NCI-H2107 (cell line): ENCODE data around the gene NUP93.

ENCODE experiments used
- DNase-seq: peaks from one replicate; lab custom pipeline; 2025; lab: John Stamatoyannopoulos, UW

NUP93 gene

DNA sequence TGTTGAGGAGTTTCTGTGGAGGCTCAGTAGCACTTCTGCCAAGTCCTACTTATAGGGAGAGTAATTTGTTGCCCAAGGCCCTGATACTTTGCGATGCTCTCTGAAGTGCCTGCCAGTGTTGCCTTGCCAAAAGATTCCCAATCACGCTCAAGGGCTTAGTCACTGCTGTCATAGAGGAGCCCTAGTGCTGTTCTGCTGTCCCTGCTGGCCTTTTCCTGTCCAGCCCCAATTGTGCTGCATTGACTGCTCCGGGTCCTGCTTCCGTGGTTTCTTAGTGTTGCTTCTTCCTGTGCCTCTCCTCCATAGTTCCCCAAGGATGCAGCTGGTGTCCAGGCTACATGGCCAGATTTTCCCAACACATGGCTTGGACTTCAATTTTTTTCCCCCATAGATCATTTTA is 13.9 kb downstream of the NUP93 start:
- no peak for DNase-seq

GRCh38 chr16:56744996-56745640 is 15.2 kb downstream of the NUP93 start:
- DNase-seq: no peak

DNA sequence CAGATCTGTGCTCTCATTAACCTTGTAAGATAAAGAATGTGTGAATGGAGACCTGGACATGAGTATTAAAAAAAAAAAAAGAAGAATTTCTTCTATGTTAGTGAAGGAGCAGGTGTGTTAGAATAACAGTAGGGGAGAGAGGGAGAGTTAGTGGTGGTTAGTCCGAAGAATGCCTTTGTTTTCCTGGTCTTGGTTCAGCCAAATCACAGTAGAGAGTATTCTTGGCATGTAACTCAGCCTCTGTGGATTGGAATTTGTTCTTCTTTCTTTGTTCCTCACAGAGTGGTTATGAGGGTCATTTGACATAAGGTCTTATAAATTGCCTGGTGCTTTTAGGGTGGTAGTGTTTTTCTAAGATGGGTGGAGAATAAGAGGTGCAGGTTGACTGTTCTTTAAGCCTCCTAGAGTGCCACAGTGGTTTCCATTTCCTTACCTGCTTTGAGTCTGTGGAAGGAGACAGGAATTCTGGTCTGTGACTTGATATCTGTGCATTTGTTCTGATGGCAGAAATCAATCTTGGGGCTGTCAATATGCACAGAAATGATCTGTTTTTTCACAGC is 17.6 kb downstream of the NUP93 start:
- no peak for DNase-seq

DNA sequence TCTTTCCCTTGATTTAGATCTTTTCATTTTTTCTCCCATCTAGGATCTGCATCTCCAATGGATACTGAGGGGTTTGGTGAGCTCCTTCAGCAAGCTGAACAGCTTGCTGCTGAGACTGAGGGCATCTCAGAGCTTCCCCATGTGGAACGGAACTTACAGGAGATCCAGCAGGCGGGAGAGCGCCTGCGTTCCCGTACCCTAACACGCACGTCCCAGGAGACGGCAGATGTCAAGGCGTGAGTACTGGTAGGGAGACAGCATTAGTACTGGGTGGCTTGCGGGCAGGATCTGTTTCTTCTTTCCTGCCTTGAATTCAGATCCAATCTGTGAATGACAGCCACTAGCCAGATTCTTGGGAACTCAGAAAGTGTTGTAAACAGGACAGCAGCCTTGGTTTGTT is 18.3 kb downstream of the NUP93 start:
- no peak for DNase-seq

DNA sequence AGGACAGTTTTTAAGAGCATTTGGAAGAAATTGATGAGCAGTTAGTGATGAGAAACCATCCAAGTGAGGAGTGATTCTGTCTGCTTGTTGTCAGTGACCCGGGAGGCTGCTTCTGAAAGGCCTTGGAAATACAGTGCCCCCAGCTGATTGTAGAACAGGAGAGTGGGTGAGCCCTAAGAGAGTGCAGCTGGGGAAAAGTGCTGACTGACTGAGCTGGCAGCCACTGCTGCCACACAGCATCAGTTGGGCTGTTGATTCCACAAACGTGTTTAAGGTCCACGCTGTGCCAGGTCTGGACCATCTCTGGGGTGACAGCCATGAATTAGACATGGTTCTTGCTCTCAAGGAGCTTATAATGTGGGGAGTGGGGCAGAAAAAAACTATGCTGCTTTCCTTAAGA is 18.9 kb downstream of the NUP93 start:
- DNase-seq: no peak

- DNase-seq: no peak
These were observed 20.0 kb downstream of the NUP93 start for GRCh38 chr16:56749672-56750491.

DNA sequence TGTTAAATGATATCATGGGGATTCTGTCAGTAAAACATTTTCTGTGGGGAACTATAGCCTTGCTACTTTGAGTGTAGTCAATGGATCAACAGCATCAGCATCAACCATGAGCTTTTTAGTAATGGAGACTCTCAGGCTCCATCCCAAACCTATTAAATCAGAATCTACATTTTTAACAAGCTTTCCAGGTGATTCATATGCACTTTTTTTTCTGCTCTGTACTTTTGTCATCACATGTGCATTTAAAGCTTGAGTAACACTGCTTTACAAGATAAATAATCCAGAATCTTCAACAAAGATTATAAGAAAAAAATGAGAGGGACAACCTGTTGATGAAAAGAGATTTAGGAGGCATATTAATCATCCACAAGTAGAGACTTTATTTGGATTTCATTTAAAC is 23.5 kb downstream of the NUP93 start:
- DNase-seq: no peak

- no peak for DNase-seq
These were observed 25.1 kb downstream of the NUP93 start for GRCh38 chr16:56755038-56755437.

- no peak for DNase-seq
These were observed 28.5 kb downstream of the NUP93 start for GRCh38 chr16:56758432-56758831.

- DNase-seq: no peak
These were observed 29.0 kb downstream of the NUP93 start for GRCh38 chr16:56758930-56759329.

DNA sequence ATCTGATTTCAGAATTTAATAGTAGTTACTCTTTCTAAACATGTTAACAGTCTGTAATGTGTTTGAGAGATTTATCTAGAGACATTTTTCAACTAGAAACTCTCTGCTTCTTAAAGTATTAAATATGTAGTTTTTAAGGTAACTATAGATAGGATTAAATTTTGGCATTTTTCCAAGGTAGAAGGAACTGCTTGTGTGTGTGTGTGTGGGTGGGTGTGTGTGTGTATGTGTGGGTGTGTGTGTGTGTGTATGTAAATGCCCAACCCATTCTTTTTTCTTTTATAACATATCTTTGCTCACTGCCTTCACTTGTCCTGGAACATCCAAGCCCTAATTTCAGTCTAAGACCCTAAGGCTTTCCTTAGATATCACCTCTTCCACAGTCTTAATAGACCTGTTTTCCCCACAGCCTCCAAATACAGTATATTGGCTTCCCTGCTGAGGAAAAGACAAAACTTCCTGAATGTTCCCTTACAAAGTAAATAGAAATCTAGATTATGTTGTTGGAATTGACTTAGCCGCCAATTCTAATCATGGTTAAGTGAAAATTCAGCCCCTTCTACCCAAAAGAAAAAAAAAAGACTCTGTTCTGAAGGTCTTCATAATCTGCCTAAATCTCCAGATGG is 33.5 kb downstream of the NUP93 start:
- no peak for DNase-seq

DNA sequence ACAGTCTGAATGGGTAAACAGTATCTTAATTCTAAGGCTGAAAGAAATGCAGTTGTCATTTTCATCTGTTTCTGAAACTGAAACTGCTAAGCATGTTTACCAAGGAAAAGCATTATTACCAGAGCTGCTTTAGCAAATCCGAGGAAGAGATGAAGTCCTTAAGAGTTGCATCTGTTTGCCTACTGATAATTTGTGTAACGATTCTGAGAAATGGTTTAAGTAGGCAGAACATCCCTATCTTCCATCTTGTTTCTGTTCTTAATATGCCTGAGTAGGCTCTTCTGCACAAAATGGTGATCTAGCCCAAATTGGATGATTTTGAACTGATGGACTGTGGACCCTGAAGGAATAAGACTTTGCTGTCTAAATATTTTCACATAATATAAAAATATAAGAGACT is 34.9 kb downstream of the NUP93 start:
- DNase-seq: no peak

GRCh38 chr16:56765949-56766348 is 36.0 kb downstream of the NUP93 start:
- DNase-seq: no peak

DNA sequence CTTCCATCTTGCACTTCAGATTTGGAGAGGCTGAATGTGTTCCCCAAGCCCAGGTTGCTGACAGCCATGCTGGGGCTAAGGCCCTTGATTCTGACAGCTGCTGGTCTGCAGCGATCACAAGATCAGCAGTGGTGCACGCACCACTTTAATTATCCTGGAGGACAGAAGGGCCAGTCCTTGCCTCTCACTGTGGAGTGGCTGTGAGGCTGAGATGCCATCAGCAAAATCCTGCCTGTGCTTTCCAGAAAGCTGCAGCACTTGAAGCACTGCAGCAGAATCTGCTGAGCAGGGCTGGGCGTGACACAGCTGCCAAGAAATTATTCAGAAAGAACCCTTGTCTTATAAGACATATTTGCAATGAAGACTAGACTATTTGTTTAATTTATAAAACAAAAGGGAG is 37.1 kb downstream of the NUP93 start:
- no peak for DNase-seq

DNA sequence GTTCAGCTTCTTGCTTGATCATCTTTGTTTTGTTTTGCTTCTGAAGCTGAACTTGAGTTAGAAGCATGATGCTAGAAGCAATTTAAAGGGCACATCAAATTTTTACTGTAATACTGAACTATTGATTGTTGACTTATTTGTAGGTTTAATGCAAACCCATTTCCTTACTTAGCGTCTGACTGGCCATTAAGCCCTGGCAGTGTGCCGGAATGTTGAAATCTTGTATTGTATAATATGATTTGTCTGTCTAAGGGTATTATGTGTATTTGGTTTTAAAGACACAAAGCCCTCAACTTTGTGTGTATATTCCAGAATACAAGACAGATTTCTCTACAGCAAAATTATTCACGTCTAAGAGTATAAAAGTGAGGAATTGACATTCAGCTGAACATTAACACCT is 39.7 kb downstream of the NUP93 start:
- no peak for DNase-seq

GRCh38 chr16:56771558-56772279 is 41.8 kb downstream of the NUP93 start:
- no peak for DNase-seq

GRCh38 chr16:56773532-56773931 is 43.6 kb downstream of the NUP93 start:
- DNase-seq: no peak

- no peak for DNase-seq
These were observed 44.2 kb downstream of the NUP93 start for GRCh38 chr16:56774016-56774680.

- DNase-seq: no peak
These were observed 45.2 kb downstream of the NUP93 start for GRCh38 chr16:56775162-56775561.

DNA sequence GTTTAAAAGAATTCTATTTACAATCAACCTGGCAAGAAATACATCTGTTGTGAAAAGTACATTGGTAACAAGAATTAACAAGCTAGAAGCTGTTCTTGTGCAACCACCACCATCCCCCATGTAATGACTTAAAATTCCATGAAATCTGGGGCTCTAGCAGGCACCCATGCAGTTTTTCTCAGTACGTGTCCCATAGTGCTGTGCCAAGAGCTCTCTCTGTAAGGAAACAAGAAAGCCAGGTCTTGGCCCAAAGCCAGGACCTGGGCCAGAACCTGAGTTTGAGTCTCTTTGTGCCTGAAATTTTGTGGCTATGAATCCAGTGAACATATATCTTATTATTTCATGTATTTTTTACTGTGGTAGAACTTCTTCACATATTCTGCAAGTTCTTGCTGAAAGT is 46.6 kb downstream of the NUP93 start:
- no peak for DNase-seq

DNA sequence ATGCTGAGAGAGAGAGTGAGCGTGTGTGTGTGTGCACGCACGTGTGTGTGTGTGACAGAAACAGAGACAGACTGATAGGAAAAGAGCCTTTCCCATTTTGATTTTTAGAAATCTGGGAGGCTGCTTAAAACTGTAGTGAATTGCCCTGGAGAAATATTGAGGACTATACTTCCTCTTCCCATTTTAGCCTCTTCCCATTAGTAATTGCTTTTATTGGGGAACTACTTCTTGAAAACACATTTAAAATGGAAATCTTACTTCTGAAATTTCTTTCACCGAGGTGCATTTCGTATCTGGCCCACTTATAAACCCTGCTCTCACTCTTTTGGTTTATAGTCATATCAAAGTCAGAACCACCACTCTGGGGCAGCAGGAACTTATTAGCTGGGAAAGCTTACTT is 47.1 kb downstream of the NUP93 start:
- DNase-seq: no peak

GRCh38 chr16:56777482-56777881 is 47.6 kb downstream of the NUP93 start:
- DNase-seq: no peak
